Measurements from ENCODE around the gene GSK3A.

The GSK3A gene

GRCh38 chr19:42284591-42285341, 42.4 kb upstream of the GSK3A start:
- no peaks in the 10 kb centered on the region for H3K27me3 ChIP-seq (ENCODE audit: low read depth, low read length)
- no peak for TF ChIP-seq EZH2phosphoT487 (IDR thresholded peaks at IDR 0.05; ENCODE audit: low read depth)
- no peak for TF ChIP-seq CTCF (IDR thresholded peaks at IDR 0.05; ENCODE audit: low read depth, low read length)
- H3K9me3 ChIP-seq (ENCODE audit: insufficient read depth, low read length), result no peaks in the 10 kb centered on the region
- H3K9ac ChIP-seq (ENCODE audit: low read length), result peak overlapping the region; percentile 97
- H3K4me3 ChIP-seq (ENCODE audit: low read length), result peak overlapping the region; percentile 99
- peaks cover 16% of the 10 kb centered on the region for H4K20me1 ChIP-seq (ENCODE audit: insufficient read depth, low read length)
- H2AFZ ChIP-seq (ENCODE audit: low read depth, low read length), result no peak overlapping the region
- peak overlapping the region; percentile 49 for H3K27ac ChIP-seq (ENCODE audit: low read length)
- H3K4me1 ChIP-seq (ENCODE audit: low read length), result peaks cover 40% of the 10 kb centered on the region
- peak overlapping the region; percentile 100 for H3K4me2 ChIP-seq (ENCODE audit: low read length)
- H3K79me2 ChIP-seq (ENCODE audit: low read length), result peaks cover 19% of the 10 kb centered on the region
- peaks cover 24% of the 10 kb centered on the region for H3K36me3 ChIP-seq (replicated peaks; ENCODE audit: low read depth, low read length)

GRCh38 chr19:42284066-42284501, 41.7 kb upstream of the GSK3A start:
- peak overlapping the region; percentile 53 for H3K27ac ChIP-seq (ENCODE audit: low read length)
- 0 out of 2 replicates have a peak overlapping the region, but pooled peaks have one; percentile 22 for H3K4me2 ChIP-seq (ENCODE audit: low read length)
- TF ChIP-seq CTCF (IDR thresholded peaks at IDR 0.05; ENCODE audit: low read depth, low read length), result no peak
- TF ChIP-seq EZH2phosphoT487 (IDR thresholded peaks at IDR 0.05; ENCODE audit: low read depth), result no peak
- peaks cover 46% of the 10 kb centered on the region for H3K4me1 ChIP-seq (ENCODE audit: low read length)
- H3K27me3 ChIP-seq (ENCODE audit: low read depth, low read length), result no peaks in the 10 kb centered on the region
- no peaks in the 10 kb centered on the region for H3K9me3 ChIP-seq (ENCODE audit: insufficient read depth, low read length)
- peak overlapping the region; percentile 60 for H3K9ac ChIP-seq (ENCODE audit: low read length)
- peaks cover 17% of the 10 kb centered on the region for H3K36me3 ChIP-seq (replicated peaks; ENCODE audit: low read depth, low read length)
- peak overlapping the region; percentile 70 for H3K4me3 ChIP-seq (ENCODE audit: low read length)
- H3K79me2 ChIP-seq (ENCODE audit: low read length), result peaks cover 19% of the 10 kb centered on the region
- peaks cover 16% of the 10 kb centered on the region for H4K20me1 ChIP-seq (ENCODE audit: insufficient read depth, low read length)
- no peak overlapping the region for H2AFZ ChIP-seq (ENCODE audit: low read depth, low read length)

- H3K79me2 ChIP-seq (ENCODE audit: low read length), result peaks cover 22% of the 10 kb centered on the region
- TF ChIP-seq EZH2phosphoT487 (IDR thresholded peaks at IDR 0.05; ENCODE audit: low read depth), result no peak
- TF ChIP-seq CTCF (IDR thresholded peaks at IDR 0.05; ENCODE audit: low read depth, low read length), result no peak; the same call in 1 of the 2 replicates
- H2AFZ ChIP-seq (ENCODE audit: low read depth, low read length), result no peak overlapping the region
- H3K9me3 ChIP-seq (ENCODE audit: insufficient read depth, low read length), result no peaks in the 10 kb centered on the region
- peaks cover 49% of the 10 kb centered on the region for H3K4me1 ChIP-seq (ENCODE audit: low read length)
- peaks cover 13% of the 10 kb centered on the region for H3K36me3 ChIP-seq (replicated peaks; ENCODE audit: low read depth, low read length)
- H3K27ac ChIP-seq (ENCODE audit: low read length), result peak overlapping the region; percentile 53
- peaks cover 16% of the 10 kb centered on the region for H4K20me1 ChIP-seq (ENCODE audit: insufficient read depth, low read length)
- no peaks in the 10 kb centered on the region for H3K27me3 ChIP-seq (ENCODE audit: low read depth, low read length)
- peak overlapping the region; percentile 78 for H3K4me3 ChIP-seq (ENCODE audit: low read length)
- peak overlapping the region; percentile 69 for H3K9ac ChIP-seq (ENCODE audit: low read length)
- H3K4me2 ChIP-seq (ENCODE audit: low read length), result peak overlapping the region; percentile 96
Measured at GRCh38 chr19:42283188-42284065, 41.0 kb upstream of the GSK3A start.

GRCh38 chr19:42282819-42283187, 40.4 kb upstream of the GSK3A start:
- Histone ChIP-seq H3K36me3 (replicated peaks; ENCODE audit: low read depth, low read length) (peaks cover 7% of the 10 kb centered on the region), H3K79me2 (ENCODE audit: low read length) (peaks cover 22% of the 10 kb centered on the region), H3K4me3 (ENCODE audit: low read length) (peak overlapping the region; percentile 78), H3K27me3 (ENCODE audit: low read depth, low read length) (no peaks in the 10 kb centered on the region), H2AFZ (ENCODE audit: low read depth, low read length) (no peak overlapping the region), H3K9ac (ENCODE audit: low read length) (peak overlapping the region; percentile 69; the same call in 1 of the 2 replicates), H3K27ac (ENCODE audit: low read length) (peak overlapping the region; percentile 36; the same call in 1 of the 2 replicates), H3K4me2 (ENCODE audit: low read length) (peak overlapping the region; percentile 96), H4K20me1 (ENCODE audit: insufficient read depth, low read length) (peaks cover 16% of the 10 kb centered on the region), H3K4me1 (ENCODE audit: low read length) (peaks cover 49% of the 10 kb centered on the region), H3K9me3 (ENCODE audit: insufficient read depth, low read length) (no peaks in the 10 kb centered on the region)
- no peak for TF ChIP-seq EZH2phosphoT487 (IDR thresholded peaks at IDR 0.05; ENCODE audit: low read depth)
